Ishikawa (cell line): ENCODE measurements around the gene ACTBL2.

Experiments used
- CREB1 ChIP-seq: IDR thresholded peaks from 2 replicates; pipeline ENCODE4 v1.6.1; 2012; ENCODE audit warnings: low read depth
- FOXM1 ChIP-seq: IDR thresholded peaks from 2 replicates; pipeline ENCODE4 v1.6.1; 2012; ENCODE audit warnings: low read depth, borderline replicate concordance
- MAX ChIP-seq: IDR thresholded peaks from 2 replicates; pipeline ENCODE4 v1.6.1; 2012
- RAD21 ChIP-seq: IDR thresholded peaks from 2 replicates; pipeline ENCODE4 v1.6.1; 2012; ENCODE audit warnings: low read depth
- REST ChIP-seq: IDR thresholded peaks from 2 replicates; pipeline ENCODE4 v1.6.1; 2012; ENCODE audit warnings: low read depth, mild to moderate bottlenecking
- TCF12 ChIP-seq: IDR thresholded peaks from 2 replicates; pipeline ENCODE4 v1.6.1; 2012; ENCODE audit warnings: low read depth
- USF1 ChIP-seq: IDR thresholded peaks from 2 replicates; pipeline ENCODE4 v1.6.1; 2012
- YY1 ChIP-seq: IDR thresholded peaks from 2 replicates; pipeline ENCODE4 v1.6.1; 2012; ENCODE audit warnings: low read depth

GRCh38 chr5:57517250-57517649 lies 34.6 kb upstream of the ACTBL2 start:
- TF ChIP-seq RAD21 (no peak), USF1 (no peak), TCF12 (no peak), YY1 (no peak), REST (no peak), MAX (no peak), FOXM1 (no peak), CREB1 (no peak)
